ENCODE data around the gene TECPR1. TPM values are rescaled to one million over a fixed set of nuclear protein-coding genes. Genes with fewer than 3 reads are reported as not detected.

TECPR1 gene
- total and polyA plus RNA-seq, 9 donors = 4.2 to 28.1 (median 21.4) TPM

DNA sequence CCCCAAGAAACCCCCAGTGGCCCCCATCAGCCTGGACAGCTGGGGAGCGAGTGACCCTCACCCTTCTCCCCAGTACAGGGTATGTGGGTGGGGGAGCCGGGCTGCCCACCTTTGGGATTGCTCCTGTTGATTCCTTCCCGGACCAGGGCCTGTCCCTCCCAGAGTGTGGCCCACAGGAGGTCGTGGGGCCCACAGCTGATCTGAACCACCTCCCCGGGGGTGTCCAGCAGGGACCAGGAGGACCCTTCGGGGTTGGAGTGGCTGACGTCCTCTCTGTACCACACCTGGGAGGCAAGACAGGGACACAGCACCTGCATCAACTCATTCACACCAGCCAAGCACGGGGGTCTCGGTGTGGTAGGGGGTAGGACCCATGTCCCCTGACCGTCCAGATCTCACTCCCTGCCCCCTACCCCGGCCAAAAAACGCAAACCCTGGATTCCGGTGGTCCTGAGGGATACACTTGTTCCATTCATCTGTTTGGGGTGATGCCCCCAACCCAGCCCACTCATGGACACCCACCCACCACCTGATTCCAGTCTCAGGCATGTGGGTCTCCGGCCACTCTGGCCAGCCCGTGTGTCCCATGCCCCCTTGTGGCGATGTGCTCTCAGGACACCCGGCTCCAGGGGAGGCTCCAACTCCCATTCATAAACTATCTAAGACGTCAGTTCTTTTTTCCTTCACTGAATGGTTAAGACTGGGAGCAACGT lies 10.9 kb downstream of the TECPR1 start:
- no peak for DNase-seq
- intact Hi-C loops (cut with DNase I) = no loop called here
- Histone ChIP-seq H3K27ac (no peak overlapping the region), H3K4me1 (ENCODE audit: insufficient read depth) (no peaks in the 10 kb centered on the region), H3K27me3 (no peaks in the 10 kb centered on the region), H3K4me3 (no peak overlapping the region), H3K36me3 (no peaks in the 10 kb centered on the region), H3K9me3 (no peaks in the 10 kb centered on the region)
- WGBS, 3 donors = 67 to 73% (median 69%) methylated on average over 19 of the region's 19 CpGs
- no peak for TF ChIP-seq POLR2A (IDR thresholded peaks at IDR 0.05)
- no peak for TF ChIP-seq CTCF (IDR thresholded peaks at IDR 0.05)
- no peak for TF ChIP-seq EP300 (IDR thresholded peaks at IDR 0.05)

- Histone ChIP-seq H3K36me3 (no peaks in the 10 kb centered on the region), H3K27ac (no peak overlapping the region)
- WGBS, 3 donors = 88 to 92% (median 89%) methylated on average over 9 of the region's 9 CpGs
Measured at GRCh38 chr7:98238976-98239375, 13.1 kb downstream of the TECPR1 start.

DNA sequence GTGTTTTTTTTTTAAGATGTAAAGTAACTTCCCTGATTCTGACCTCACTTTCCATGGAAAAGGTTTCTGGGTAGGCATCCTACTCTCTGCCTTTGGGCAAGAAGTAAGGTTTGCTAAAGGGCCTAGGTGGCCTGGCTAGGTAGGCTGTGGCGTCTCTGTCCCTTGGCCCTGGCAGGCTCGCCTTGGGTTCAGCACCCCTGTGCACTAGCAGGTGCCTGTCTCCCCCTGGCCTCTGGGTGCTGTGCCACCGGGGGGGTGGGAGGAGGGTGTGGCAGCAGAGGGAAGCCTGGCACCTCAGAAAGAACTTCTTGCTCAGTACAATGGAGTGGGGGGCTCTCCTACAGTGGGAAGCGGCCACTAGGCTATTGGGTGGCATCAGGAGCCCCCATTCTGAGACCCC lies 14.0 kb downstream of the TECPR1 start:
- 91 to 100% (median 95%) methylated on average over 4 of the region's 4 CpGs for WGBS, 3 donors
- intact Hi-C loops (cut with DNase I) = no loop called here
- TF ChIP-seq EP300 (IDR thresholded peaks at IDR 0.05) (no peak), POLR2A (IDR thresholded peaks at IDR 0.05) (no peak), CTCF (IDR thresholded peaks at IDR 0.05) (no peak)
- H3K4me1 ChIP-seq (ENCODE audit: insufficient read depth) = no peaks in the 10 kb centered on the region
- H3K4me3 ChIP-seq = no peak overlapping the region
- no peaks in the 10 kb centered on the region for H3K9me3 ChIP-seq
- H3K36me3 ChIP-seq = no peaks in the 10 kb centered on the region
- no peaks in the 10 kb centered on the region for H3K27me3 ChIP-seq
- DNase-seq = no peak
- no peak overlapping the region for H3K27ac ChIP-seq

More at GRCh38 chr7:98238976-98239375, 13.1 kb downstream of the TECPR1 start:
- intact Hi-C loops (cut with DNase I) = no loop called here
- no peak for TF ChIP-seq CTCF (IDR thresholded peaks at IDR 0.05)
- TF ChIP-seq POLR2A (IDR thresholded peaks at IDR 0.05) = no peak
- TF ChIP-seq EP300 (IDR thresholded peaks at IDR 0.05) = no peak
- no peak for DNase-seq
- no peak overlapping the region for H3K4me3 ChIP-seq
- no peaks in the 10 kb centered on the region for H3K4me1 ChIP-seq (ENCODE audit: insufficient read depth)
- no peaks in the 10 kb centered on the region for H3K27me3 ChIP-seq
- no peaks in the 10 kb centered on the region for H3K9me3 ChIP-seq

- Histone ChIP-seq H3K4me1 (ENCODE audit: insufficient read depth) (no peaks in the 10 kb centered on the region), H3K9me3 (no peaks in the 10 kb centered on the region), H3K36me3 (no peaks in the 10 kb centered on the region), H3K27me3 (no peaks in the 10 kb centered on the region), H3K27ac (no peak overlapping the region), H3K4me3 (no peak overlapping the region)
- no peak for DNase-seq
- intact Hi-C loops (cut with DNase I) = no loop called here
- TF ChIP-seq CTCF (IDR thresholded peaks at IDR 0.05) (no peak), POLR2A (IDR thresholded peaks at IDR 0.05) (no peak), EP300 (IDR thresholded peaks at IDR 0.05) (no peak)
- WGBS, 3 donors = 93 to 94% (median 94%) methylated on average over 25 of the region's 25 CpGs
Measured at GRCh38 chr7:98236355-98237185, 15.5 kb downstream of the TECPR1 start.
